H7 (cell line): ENCODE data around the gene PTPN3. TPM values are rescaled to one million over a fixed set of nuclear protein-coding genes. Genes with fewer than 3 reads are reported as not detected.

Experiments
- DNase-seq: peaks from one replicate; pipeline ENCODE4 v3.0.0; 2012
- H3K27me3 ChIP-seq: 2 replicates; pipeline ENCODE4 v1.6.0; 2011; ENCODE audit warnings: mild to moderate bottlenecking, low read length; ENCODE audit not compliant: control insufficient read depth, insufficient read depth
- H3K36me3 ChIP-seq: replicated peaks from 2 replicates; pipeline ENCODE4 v1.5.1; 2011; ENCODE audit warnings: low read length; ENCODE audit not compliant: control insufficient read depth, insufficient read depth
- H3K4me3 ChIP-seq: 2 replicates; pipeline ENCODE4 v1.5.1; 2011; ENCODE audit warnings: low read depth, mild to moderate bottlenecking, control low read depth, low read length, moderate library complexity; ENCODE audit not compliant: insufficient read depth
- total RNA-seq: library from RNA; depleted of rRNA; stranded (reverse); fragments of >200 nt; shearing (Covaris generic); gene quantifications from 2 replicates; pipeline ENCODE4 v1.2.3, GENCODE V29; 2014

Gene PTPN3
- total RNA-seq, 1 experiment from 2014 or later = 0.62 TPM

- Histone ChIP-seq H3K4me3 (no peak overlapping the region), H3K36me3 (no peaks in the 10 kb centered on the region), H3K27me3 (no peaks in the 10 kb centered on the region)
- DNase-seq = no peak
These were observed 75.5 kb downstream of the PTPN3 start for GRCh38 chr9:109422641-109423040.

GRCh38 chr9:109421026-109421970 lies 76.8 kb downstream of the PTPN3 start:
- Histone ChIP-seq H3K4me3 (no peak overlapping the region), H3K27me3 (no peaks in the 10 kb centered on the region), H3K36me3 (no peaks in the 10 kb centered on the region)
- no peak for DNase-seq

- H3K36me3 ChIP-seq = no peaks in the 10 kb centered on the region
- no peaks in the 10 kb centered on the region for H3K27me3 ChIP-seq
- H3K4me3 ChIP-seq = no peak overlapping the region
- no peak for DNase-seq
These were observed 78.6 kb downstream of the PTPN3 start for GRCh38 chr9:109419531-109419930.

- no peaks in the 10 kb centered on the region for H3K27me3 ChIP-seq
- no peak for DNase-seq
- H3K36me3 ChIP-seq = no peaks in the 10 kb centered on the region
- H3K4me3 ChIP-seq = no peak overlapping the region
These were observed 79.3 kb downstream of the PTPN3 start for GRCh38 chr9:109418827-109419226.

GRCh38 chr9:109417585-109418544 lies 80.2 kb downstream of the PTPN3 start:
- no peak overlapping the region for H3K4me3 ChIP-seq
- H3K36me3 ChIP-seq = no peaks in the 10 kb centered on the region
- DNase-seq = no peak
- H3K27me3 ChIP-seq = no peaks in the 10 kb centered on the region

GRCh38 chr9:109417054-109417453 lies 81.1 kb downstream of the PTPN3 start:
- no peaks in the 10 kb centered on the region for H3K27me3 ChIP-seq
- H3K36me3 ChIP-seq = no peaks in the 10 kb centered on the region
- no peak for DNase-seq
- H3K4me3 ChIP-seq = no peak overlapping the region

- no peaks in the 10 kb centered on the region for H3K36me3 ChIP-seq
- no peak overlapping the region for H3K4me3 ChIP-seq
- H3K27me3 ChIP-seq = no peaks in the 10 kb centered on the region
- no peak for DNase-seq
These were observed 81.9 kb downstream of the PTPN3 start for GRCh38 chr9:109416135-109416706.

GRCh38 chr9:109414125-109414785 lies 83.9 kb downstream of the PTPN3 start:
- Histone ChIP-seq H3K4me3 (no peak overlapping the region), H3K27me3 (no peaks in the 10 kb centered on the region), H3K36me3 (no peaks in the 10 kb centered on the region)
- peak; percentile 62 for DNase-seq

GRCh38 chr9:109411798-109412352 lies 86.2 kb downstream of the PTPN3 start:
- DNase-seq = peak; percentile 58
- H3K27me3 ChIP-seq = no peaks in the 10 kb centered on the region
- H3K36me3 ChIP-seq = no peaks in the 10 kb centered on the region
- H3K4me3 ChIP-seq = no peak overlapping the region

GRCh38 chr9:109411069-109411761 lies 86.9 kb downstream of the PTPN3 start:
- Histone ChIP-seq H3K4me3 (no peak overlapping the region), H3K36me3 (no peaks in the 10 kb centered on the region), H3K27me3 (no peaks in the 10 kb centered on the region)
- DNase-seq = no peak

- Histone ChIP-seq H3K27me3 (no peaks in the 10 kb centered on the region), H3K4me3 (no peak overlapping the region), H3K36me3 (no peaks in the 10 kb centered on the region)
- DNase-seq = peak; percentile 81
These were observed 88.2 kb downstream of the PTPN3 start for GRCh38 chr9:109409773-109410397.

GRCh38 chr9:109408759-109409462 lies 89.2 kb downstream of the PTPN3 start:
- peak; percentile 33 for DNase-seq
- Histone ChIP-seq H3K36me3 (no peaks in the 10 kb centered on the region), H3K4me3 (no peak overlapping the region), H3K27me3 (no peaks in the 10 kb centered on the region)
